Thyroid gland (tissue), 4 donors: ENCODE results near the gene PCDHGA9.

Source experiments
- CTCF ChIP-seq, 6 experiments: fragments of 200-600 bp in 3 of 6; fragments of 450-650 bp in 3 of 6; sonication (generic) in 3 of 6; IDR thresholded peaks; one replicate each; pipeline ENCODE4 v1.5.1; 2016 to 2019; ENCODE audit warnings: antibody characterized with exemption in 6 of 6, mild to moderate bottlenecking in 2 of 6, inconsistent platforms in 1 of 6, moderate library complexity in 1 of 6
- POLR2A ChIP-seq, 2 donors: fragments of 450-650 bp; IDR thresholded peaks; one replicate each; pipeline ENCODE4 v1.6.1; 2017; ENCODE audit warnings: antibody characterized with exemption in 2 of 2, mild to moderate bottlenecking in 2 of 2, moderate library complexity in 1 of 2

- TF ChIP-seq CTCF (IDR thresholded peaks at IDR 0.05), result no peak
- TF ChIP-seq POLR2A (IDR thresholded peaks at IDR 0.05), result no peak
These were observed 11.0 kb downstream of the PCDHGA9 start for GRCh38 chr5:141413540-141414069.
